Heart right ventricle (tissue), 16 donors: Measurements from ENCODE around the gene SPNS2. TPM values are rescaled to one million over a fixed set of nuclear protein-coding genes. Genes with fewer than 3 reads are reported as not detected.

ENCODE experiments used
- ATAC-seq, 8 donors: fragments of 200-7000 bp; cut with Tn5 transposase; one replicate each; pipeline ENCODE4 v1.9.1; 2020; ENCODE audit warnings: mild to moderate bottlenecking in 8 of 8, moderate library complexity in 8 of 8, moderate number of reproducible peaks in 1 of 8
- DNase-seq, 2 donors: peaks; one replicate each; pipeline ENCODE4 v3.0.0-alpha.2; 2020
- H3K27ac ChIP-seq, 10 donors: fragments of 200-600 bp; sonication (generic) in 2 of 10; one replicate each; pipeline versions ENCODE4 v1.5.0 to v1.8.0; 2020 to 2022; ENCODE audit warnings: mild to moderate bottlenecking in 3 of 10
- H3K27me3 ChIP-seq, 7 donors: fragments of 200-600 bp; one replicate each; pipeline ENCODE4 v1.8.0; 2021 to 2022; ENCODE audit warnings: mild to moderate bottlenecking in 2 of 7
- H3K36me3 ChIP-seq, 9 donors: fragments of 200-600 bp; sonication (generic) in 1 of 9; one replicate each; pipeline versions ENCODE4 v1.5.0 to v1.8.0; 2020 to 2022; ENCODE audit warnings: mild to moderate bottlenecking in 2 of 9
- H3K4me1 ChIP-seq, 9 donors: fragments of 200-600 bp; sonication (generic) in 1 of 9; one replicate each; pipeline versions ENCODE4 v1.5.0 to v1.8.0; 2020 to 2022; ENCODE audit warnings: mild to moderate bottlenecking in 4 of 9
- H3K4me3 ChIP-seq, 10 donors: fragments of 200-600 bp; sonication (generic) in 2 of 10; one replicate each; pipeline versions ENCODE4 v1.5.0 to v1.8.0; 2020 to 2022; ENCODE audit warnings: mild to moderate bottlenecking in 7 of 10, moderate library complexity in 2 of 10
- H3K9me3 ChIP-seq, 11 donors: fragments of 200-600 bp in 10 of 11; sonication (generic) in 2 of 11; one replicate each; pipeline versions ENCODE4 v1.5.0 to v1.8.0; 2013 to 2022; ENCODE audit warnings: mild to moderate bottlenecking in 2 of 11, control low read depth in 1 of 11, moderate library complexity in 1 of 11
- CTCF ChIP-seq, 9 donors: fragments of 200-600 bp; sonication (generic) in 2 of 9; IDR thresholded peaks; one replicate each; pipeline versions ENCODE4 v1.5.0 to v1.8.0; 2021 to 2022; ENCODE audit warnings: antibody characterized with exemption in 9 of 9, mild to moderate bottlenecking in 5 of 9, moderate library complexity in 1 of 9
- WGBS, 2 donors: extraction: QIAGEN DNeasy Blood & Tissue Kit; methylation state at CpG; one replicate each; pipeline ENCODE4 v1.1.7; 2013; ENCODE audit warnings: inconsistent platforms in 1 of 2; 5-methylcytosine and 5-hydroxymethylcytosine counted together
- intact Hi-C, 10 donors: fragments of 100-400 bp; cut with DNase I; formaldehyde crosslinking; loops; one replicate each; pipeline versions ENCODE4 v1.11.1 to v1.14.2; 2022
- polyA plus RNA-seq, 2 donors: library from polyadenylated mRNA; stranded (reverse); fragments of 200-250 nt; gene quantifications; one replicate each; pipeline ENCODE4 v1.2.3, GENCODE V29; 2013
- total RNA-seq, 10 donors: library from RNA; stranded (reverse); fragmentation: NEBNext Ultra II Directional in 3 of 10; extraction: Animal tissue kit (Norgen Biotek cat#: 25700) in 3 of 10; gene quantifications; one replicate each; pipeline versions ENCODE4 v1.2.1 to v1.2.4, GENCODE V29; 2021 to 2023
- donor health status: Arrhythmogenic right ventricular cardiomyopathy.
- donor health status: ischemic (EF 13 %, LVEDD 7.1; RV severe dilation, severe dysfunction).
- donor health status: healthy with polysubstance abuse.
- donor health status: DM: no; HTN: yes; CAD: no.
- donor health status: DM: no; HTN: no; CAD: no.
- donor health status: ischemic (EF 25% LVEDD 6.9; RV normal size, moderate dysfunction).
- donor health status: ischemic (EF 25% LVEDD 5.7; RV mildly dilated, moderate dysfunction).
- donor health status: healthy.
- donor health status: DM: yes; HTN: yes; CAD: no.
- donor health status: Ischemic cardiomyopathy.
- donor health status: ischemic (EF 35%, LVEDD 5.7; RV mildly dilated, moderate dysfunction).
- donor health status: nonischemic (EF 11% LVEDD 7.7; RV severe dilation, severe dysfunction).
- donor health status: DM: yes; HTN: yes; CAD: no.
- donor health status: PGD.
- donor health status: ischemic (EF 29% LVEDD 5.4; RV normal size, mild dysfunction).
- donor health status: nonischemic (EF 23%, LVEDD 6.1; RV moderate dilation, normal function).

The SPNS2 gene
- total and polyA plus RNA-seq, 12 donors: 4.5 to 27.7 (median 9.8) TPM

- WGBS, 2 donors: 52 to 58% methylated on average over 18 of the region's 18 CpGs
- H3K4me3 ChIP-seq: no peak overlapping the region
- H3K36me3 ChIP-seq: no peaks in the 10 kb centered on the region
- H3K27me3 ChIP-seq: peaks cover 0 to 40% (median 0%) of the 10 kb centered on the region in 7 donors
- DNase-seq: no peak
- intact Hi-C loops: no loop called here
- H3K27ac ChIP-seq: peak overlapping the region in 3 of 10 donors; percentile 25 to 87 (median 34)
- no peak for TF ChIP-seq CTCF (IDR thresholded peaks at IDR 0.05)
- H3K9me3 ChIP-seq: no peaks in the 10 kb centered on the region
- no peak for ATAC-seq
- H3K4me1 ChIP-seq: peaks cover 12 to 91% (median 69%) of the 10 kb centered on the region in 9 donors
Measured at GRCh38 chr17:4502466-4503154, 3.9 kb downstream of the SPNS2 start.

- TF ChIP-seq CTCF (IDR thresholded peaks at IDR 0.05): no peak
- 79 to 82% methylated on average over 4 of the region's 4 CpGs for WGBS, 2 donors
- intact Hi-C loops: no loop called here
- peak overlapping the region in 7 of 10 donors; percentile 3 to 87 (median 47) for H3K27ac ChIP-seq
- no peaks in the 10 kb centered on the region for H3K9me3 ChIP-seq
- peaks cover 0 to 32% (median 0%) of the 10 kb centered on the region in 7 donors for H3K27me3 ChIP-seq
- DNase-seq: no peak
- H3K4me3 ChIP-seq: no peak overlapping the region
- no peaks in the 10 kb centered on the region for H3K36me3 ChIP-seq
- peaks cover 12 to 94% (median 72%) of the 10 kb centered on the region in 9 donors for H3K4me1 ChIP-seq
- no peak for ATAC-seq
Measured at GRCh38 chr17:4503283-4504025, 4.8 kb downstream of the SPNS2 start.

GRCh38 chr17:4504188-4504587 is 5.5 kb downstream of the SPNS2 start:
- TF ChIP-seq CTCF (IDR thresholded peaks at IDR 0.05): no peak
- peaks cover 16 to 99% (median 77%) of the 10 kb centered on the region in 9 donors for H3K4me1 ChIP-seq
- H3K4me3 ChIP-seq: no peak overlapping the region
- no peaks in the 10 kb centered on the region for H3K9me3 ChIP-seq
- intact Hi-C loops: no loop called here
- peaks cover 0 to 28% (median 0%) of the 10 kb centered on the region in 7 donors for H3K27me3 ChIP-seq
- WGBS, 2 donors: 72 to 73% methylated on average over 5 of the region's 5 CpGs
- no peaks in the 10 kb centered on the region for H3K36me3 ChIP-seq
- peak overlapping the region in 8 of 10 donors; percentile 43 to 87 (median 60) for H3K27ac ChIP-seq
- ATAC-seq (no peak), DNase-seq (no peak)

- ATAC-seq: peak in 4 of 8 donors; percentile 11 to 30 (median 26)
- WGBS, 2 donors: 76 to 88% methylated on average over 5 of the region's 5 CpGs
Measured at GRCh38 chr17:4505187-4505586, 6.5 kb downstream of the SPNS2 start.

More at GRCh38 chr17:4505187-4505586, 6.5 kb downstream of the SPNS2 start:
- peak overlapping the region in 9 of 10 donors; percentile 34 to 87 (median 55) for H3K27ac ChIP-seq
- intact Hi-C loops: loop anchor here in 1 of 10 donors (5.0 kb wide), 1 partner anchor 37 kb away; no protein-coding TSS in a partner anchor
- DNase-seq: no peak
- no peaks in the 10 kb centered on the region for H3K36me3 ChIP-seq
- H3K9me3 ChIP-seq: no peaks in the 10 kb centered on the region
- no peak for TF ChIP-seq CTCF (IDR thresholded peaks at IDR 0.05)
- no peak overlapping the region for H3K4me3 ChIP-seq
- peaks cover 0 to 18% (median 0%) of the 10 kb centered on the region in 7 donors for H3K27me3 ChIP-seq
- H3K4me1 ChIP-seq: peaks cover 22 to 99% (median 77%) of the 10 kb centered on the region in 9 donors
